GM23248 (cell line): ENCODE measurements around the gene CDC45. TPM values are rescaled to one million over a fixed set of nuclear protein-coding genes. Genes with fewer than 3 reads are reported as not detected.

ENCODE experiments used
- DNase-seq: peaks from one replicate; pipeline ENCODE4 v3.0.0-alpha.2; 2015
- H2AFZ ChIP-seq: fragments of 200-600 bp; sonication (generic); 2 replicates; pipeline ENCODE4 v1.6.1; 2016; ENCODE audit warnings: antibody characterized with exemption
- H3F3A ChIP-seq: fragments of 200-600 bp; sonication (generic); 2 replicates; pipeline ENCODE4 v1.6.1; 2016; ENCODE audit warnings: mild to moderate bottlenecking, antibody characterized with exemption, mixed run types; ENCODE audit not compliant: insufficient read depth
- H3K27ac ChIP-seq: fragments of 200-600 bp; sonication (generic); 2 replicates; pipeline ENCODE4 v1.5.1; 2016; ENCODE audit warnings: mild to moderate bottlenecking
- H3K27me3 ChIP-seq: fragments of 200-600 bp; sonication (generic); replicated peaks from 2 replicates; pipeline ENCODE4 v1.6.1; 2016; ENCODE audit warnings: mild to moderate bottlenecking; ENCODE audit not compliant: insufficient read depth
- H3K36me3 ChIP-seq: fragments of 200-600 bp; sonication (generic); 2 replicates; pipeline ENCODE4 v1.6.1; 2016; ENCODE audit warnings: low read depth, mild to moderate bottlenecking
- H3K4me1 ChIP-seq: fragments of 200-600 bp; sonication (generic); 2 replicates; pipeline ENCODE4 v1.6.1; 2016; ENCODE audit warnings: mild to moderate bottlenecking; ENCODE audit not compliant: insufficient read depth
- H3K4me2 ChIP-seq: fragments of 200-600 bp; sonication (generic); one replicate; pipeline ENCODE4 v1.6.1; 2016; ENCODE audit warnings: mild to moderate bottlenecking; ENCODE audit not compliant: unreplicated experiment
- H3K4me3 ChIP-seq: fragments of 200-600 bp; sonication (generic); 2 replicates; pipeline ENCODE4 v1.5.1; 2016; ENCODE audit warnings: mild to moderate bottlenecking
- H3K79me2 ChIP-seq: fragments of 200-600 bp; sonication (generic); 2 replicates; pipeline ENCODE4 v1.6.1; 2016; ENCODE audit warnings: mild to moderate bottlenecking; ENCODE audit not compliant: insufficient read depth
- H3K9ac ChIP-seq: fragments of 200-600 bp; sonication (generic); 2 replicates; pipeline ENCODE4 v1.6.1; 2016; ENCODE audit warnings: mild to moderate bottlenecking
- H3K9me2 ChIP-seq: fragments of 200-600 bp; sonication (generic); 2 replicates; pipeline ENCODE4 v1.6.1; 2016; ENCODE audit warnings: mixed run types, mild to moderate bottlenecking, moderate library complexity; ENCODE audit not compliant: insufficient read depth
- H3K9me3 ChIP-seq: fragments of 200-600 bp; sonication (generic); one replicate; pipeline ENCODE4 v1.6.1; 2017; ENCODE audit warnings: low read depth
- H4K20me1 ChIP-seq: fragments of 200-600 bp; sonication (generic); 2 replicates; pipeline ENCODE4 v1.6.0; 2016; ENCODE audit not compliant: insufficient read depth
- EZH2 ChIP-seq: fragments of 200-600 bp; sonication (generic); IDR thresholded peaks from 2 replicates; pipeline ENCODE4 v1.6.1; 2018; ENCODE audit warnings: antibody characterized with exemption, mild to moderate bottlenecking; ENCODE audit not compliant: insufficient read depth, poor library complexity, severe bottlenecking
- EZH2phosphoT487 ChIP-seq: fragments of 200-600 bp; sonication (generic); IDR thresholded peaks from 2 replicates; pipeline ENCODE4 v1.6.1; 2018; ENCODE audit warnings: antibody characterized with exemption, moderate library complexity, mild to moderate bottlenecking, low read depth; ENCODE audit not compliant: insufficient read depth
- WGBS, 2 experiments: methylation state at CpG; one replicate each; pipeline ENCODE4 v1.1.6; 2015 to 2017; ENCODE audit warnings: low lambda C conversion rate in 2 of 2, low coverage in 1 of 2; ENCODE audit errors: missing lambda C conversion rate in 2 of 2; 5-methylcytosine and 5-hydroxymethylcytosine counted together
- in situ Hi-C: fragments of 300-500 bp; cut with MboI; formaldehyde crosslinking; loops from 2 replicates; pipeline ENCODE4 v1.15.0; 2020
- polyA plus RNA-seq: library from polyadenylated mRNA; unstranded; fragments of >200 nt; fragmentation: Nextera tagmentation; extraction: Ambion mirVana; gene quantifications from 2 replicates; pipeline ENCODE4 v1.2.1, GENCODE V29; 2016
- total RNA-seq: library from RNA; depleted of rRNA; stranded (reverse); fragments of >200 nt; shearing (Covaris generic); gene quantifications from 2 replicates; pipeline ENCODE4 v1.2.3, GENCODE V29; 2014

CDC45 gene
- total and polyA plus RNA-seq, 2 experiments from 2014 or later = 9.5 to 10.1 TPM

DNA sequence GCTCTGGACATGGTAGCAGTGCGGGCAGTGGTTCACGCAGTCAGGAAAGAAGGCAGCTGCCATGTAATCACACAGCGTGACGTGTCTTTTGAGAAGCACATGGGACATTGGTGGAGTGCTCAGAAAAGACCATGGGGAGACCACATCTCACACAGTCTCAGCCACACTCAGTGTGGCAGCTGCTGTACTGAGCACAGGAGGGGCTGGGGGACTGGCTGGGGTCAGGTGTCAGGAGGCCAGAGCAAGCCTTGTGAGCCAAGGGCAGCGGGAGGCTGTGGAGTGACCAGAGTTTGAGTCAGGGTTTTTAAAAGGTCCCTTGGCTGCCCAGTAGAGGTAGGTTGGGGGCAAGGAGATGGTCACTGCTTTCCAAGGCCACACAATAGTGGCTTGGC lies 26.0 kb downstream of the CDC45 start:
- Histone ChIP-seq H3K4me3 (no peak overlapping the region), H3K79me2 (no peaks in the 10 kb centered on the region), H3K9ac (no peak overlapping the region), H2AFZ (no peak overlapping the region), H3K4me2 (no peak overlapping the region), H4K20me1 (no peaks in the 10 kb centered on the region), H3K9me2 (no peaks in the 10 kb centered on the region), H3F3A (no peaks in the 10 kb centered on the region), H3K4me1 (no peaks in the 10 kb centered on the region), H3K27me3 (no peaks in the 10 kb centered on the region), H3K36me3 (no peaks in the 10 kb centered on the region), H3K27ac (no peak overlapping the region), H3K9me3 (no peaks in the 10 kb centered on the region)
- TF ChIP-seq EZH2 (no peak), EZH2phosphoT487 (no peak)
- in situ Hi-C loops = no loop called here
- WGBS, 2 experiments = 96 to 100% methylated on average over 5 of the region's 5 CpGs
- no peak for DNase-seq

DNA sequence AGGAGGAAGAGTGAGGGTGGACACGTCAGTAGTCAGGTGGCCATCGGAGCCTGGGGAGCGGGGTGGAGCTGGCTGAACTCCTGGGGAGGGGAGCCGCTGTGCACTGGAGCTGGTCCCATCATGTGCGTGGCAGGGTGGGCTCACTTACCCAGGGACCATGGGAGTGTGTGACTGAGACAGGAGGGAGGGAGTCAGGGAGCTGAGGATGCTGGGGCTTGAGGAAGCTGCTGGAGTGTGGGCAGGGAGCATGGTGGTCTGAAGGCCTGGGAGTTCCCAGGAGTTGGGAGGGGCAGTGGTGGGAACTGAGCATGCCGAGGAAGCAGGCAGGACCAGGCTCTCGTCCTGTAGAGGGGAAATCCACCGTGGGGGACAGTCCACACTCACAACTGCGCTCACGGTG lies 26.5 kb downstream of the CDC45 start:
- no peak overlapping the region for H3K4me2 ChIP-seq
- no peaks in the 10 kb centered on the region for H4K20me1 ChIP-seq
- H3K9ac ChIP-seq = no peak overlapping the region
- H3K9me2 ChIP-seq = no peaks in the 10 kb centered on the region
- TF ChIP-seq EZH2 = no peak
- TF ChIP-seq EZH2phosphoT487 = no peak
- H2AFZ ChIP-seq = no peak overlapping the region
- no peak overlapping the region for H3K27ac ChIP-seq
- in situ Hi-C loops = no loop called here
- DNase-seq = no peak
- no peaks in the 10 kb centered on the region for H3F3A ChIP-seq
- no peak overlapping the region for H3K4me3 ChIP-seq
- H3K9me3 ChIP-seq = no peaks in the 10 kb centered on the region
- WGBS, 2 experiments = 83 to 86% methylated on average over 10 of the region's 10 CpGs
- no peaks in the 10 kb centered on the region for H3K79me2 ChIP-seq
- H3K36me3 ChIP-seq = no peaks in the 10 kb centered on the region
- H3K27me3 ChIP-seq = no peaks in the 10 kb centered on the region
- no peaks in the 10 kb centered on the region for H3K4me1 ChIP-seq

DNA sequence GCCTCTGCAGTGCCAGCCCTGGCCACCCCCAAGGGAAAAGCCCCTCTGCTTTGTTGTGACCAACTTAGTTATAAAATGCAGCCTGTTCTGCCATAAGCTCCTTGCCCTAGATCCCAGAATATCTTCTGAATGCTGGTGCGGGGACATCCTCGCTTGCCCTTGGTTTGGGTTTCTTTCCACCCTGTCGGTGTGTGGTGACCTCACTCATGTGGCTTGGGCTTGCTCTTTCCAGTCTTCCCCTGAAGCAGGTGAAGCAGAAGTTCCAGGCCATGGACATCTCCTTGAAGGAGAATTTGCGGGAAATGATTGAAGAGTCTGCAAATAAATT lies 27.8 kb downstream of the CDC45 start:
- Histone ChIP-seq H3K4me3 (no peak overlapping the region), H3K9me3 (no peaks in the 10 kb centered on the region), H4K20me1 (no peaks in the 10 kb centered on the region), H2AFZ (no peak overlapping the region), H3K36me3 (no peaks in the 10 kb centered on the region), H3K4me1 (no peaks in the 10 kb centered on the region), H3F3A (no peaks in the 10 kb centered on the region), H3K9me2 (no peaks in the 10 kb centered on the region), H3K27me3 (no peaks in the 10 kb centered on the region), H3K9ac (no peak overlapping the region), H3K79me2 (no peaks in the 10 kb centered on the region), H3K27ac (no peak overlapping the region), H3K4me2 (no peak overlapping the region)
- 100% methylated on average over 4 of the region's 4 CpGs for WGBS, 2 experiments
- DNase-seq = no peak
- TF ChIP-seq EZH2 (no peak), EZH2phosphoT487 (no peak)
- in situ Hi-C loops = no loop called here

DNA sequence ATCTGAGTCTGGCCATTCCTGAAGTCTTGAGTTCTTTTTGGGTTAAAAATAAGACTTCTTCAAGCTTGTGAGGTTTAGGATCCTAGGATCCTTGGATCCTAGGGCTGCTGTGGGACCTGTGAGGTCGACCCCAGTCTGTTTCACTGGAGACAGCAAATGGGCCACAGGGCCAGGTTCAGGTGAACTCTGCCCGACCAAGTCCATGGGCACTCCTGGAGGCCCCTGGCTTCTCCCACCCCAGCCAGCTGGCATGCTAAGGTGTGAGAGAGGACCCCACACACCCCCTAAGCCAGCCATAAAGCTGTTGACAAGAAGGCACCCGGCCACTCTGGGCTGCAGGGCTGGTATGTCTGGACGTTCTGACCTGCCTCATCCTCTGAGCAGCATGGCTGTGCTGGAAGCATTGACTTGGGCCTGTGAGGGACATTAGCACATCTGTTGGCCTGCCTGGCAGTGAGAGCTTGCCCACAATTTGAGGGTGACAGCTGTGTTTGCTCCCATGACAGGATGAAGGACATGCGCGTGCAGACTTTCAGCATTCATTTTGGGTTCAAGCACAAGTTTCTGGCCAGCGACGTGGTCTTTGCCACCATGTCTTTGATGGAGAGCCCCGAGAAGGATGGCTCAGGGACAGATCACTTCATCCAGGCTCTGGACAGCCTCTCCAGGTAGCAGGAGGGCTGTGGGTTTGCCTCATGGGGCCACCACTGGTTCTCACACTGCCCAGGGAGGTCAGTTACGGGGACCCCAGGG lies 28.5 kb downstream of the CDC45 start:
- Histone ChIP-seq H3K9me3 (no peaks in the 10 kb centered on the region), H3K9ac (no peak overlapping the region), H3F3A (no peaks in the 10 kb centered on the region), H2AFZ (no peak overlapping the region), H3K79me2 (no peaks in the 10 kb centered on the region), H3K4me3 (no peak overlapping the region), H3K27ac (no peak overlapping the region), H3K4me2 (no peak overlapping the region), H3K36me3 (no peaks in the 10 kb centered on the region), H3K27me3 (no peaks in the 10 kb centered on the region), H3K4me1 (no peaks in the 10 kb centered on the region), H3K9me2 (no peaks in the 10 kb centered on the region), H4K20me1 (no peaks in the 10 kb centered on the region)
- DNase-seq = no peak
- in situ Hi-C loops = no loop called here
- TF ChIP-seq EZH2 = no peak
- no peak for TF ChIP-seq EZH2phosphoT487
- WGBS, 2 experiments = 96 to 99% methylated on average over 10 of the region's 10 CpGs
